ENCODE data around the gene WDR38. TPM values are rescaled to one million over a fixed set of nuclear protein-coding genes. Genes with fewer than 3 reads are reported as not detected.

WDR38 gene
- total and polyA plus RNA-seq, 4 donors, result not detected

- WGBS, result 93% methylated on average over 9 of the region's 9 CpGs
- H3K27ac ChIP-seq (ENCODE audit: low read depth in 1 of 2, low read length in 2 of 2), result no peak overlapping the region
- H3K9me3 ChIP-seq (ENCODE audit: control insufficient read depth in 4 of 4, low read length in 3 of 4), result no peaks in the 10 kb centered on the region
- no peak for DNase-seq (ENCODE audit: low spot score)
- no peak overlapping the region for H3K4me3 ChIP-seq (ENCODE audit: low read depth in 1 of 3, low read length in 3 of 3)
- TF ChIP-seq, protein P1, sequence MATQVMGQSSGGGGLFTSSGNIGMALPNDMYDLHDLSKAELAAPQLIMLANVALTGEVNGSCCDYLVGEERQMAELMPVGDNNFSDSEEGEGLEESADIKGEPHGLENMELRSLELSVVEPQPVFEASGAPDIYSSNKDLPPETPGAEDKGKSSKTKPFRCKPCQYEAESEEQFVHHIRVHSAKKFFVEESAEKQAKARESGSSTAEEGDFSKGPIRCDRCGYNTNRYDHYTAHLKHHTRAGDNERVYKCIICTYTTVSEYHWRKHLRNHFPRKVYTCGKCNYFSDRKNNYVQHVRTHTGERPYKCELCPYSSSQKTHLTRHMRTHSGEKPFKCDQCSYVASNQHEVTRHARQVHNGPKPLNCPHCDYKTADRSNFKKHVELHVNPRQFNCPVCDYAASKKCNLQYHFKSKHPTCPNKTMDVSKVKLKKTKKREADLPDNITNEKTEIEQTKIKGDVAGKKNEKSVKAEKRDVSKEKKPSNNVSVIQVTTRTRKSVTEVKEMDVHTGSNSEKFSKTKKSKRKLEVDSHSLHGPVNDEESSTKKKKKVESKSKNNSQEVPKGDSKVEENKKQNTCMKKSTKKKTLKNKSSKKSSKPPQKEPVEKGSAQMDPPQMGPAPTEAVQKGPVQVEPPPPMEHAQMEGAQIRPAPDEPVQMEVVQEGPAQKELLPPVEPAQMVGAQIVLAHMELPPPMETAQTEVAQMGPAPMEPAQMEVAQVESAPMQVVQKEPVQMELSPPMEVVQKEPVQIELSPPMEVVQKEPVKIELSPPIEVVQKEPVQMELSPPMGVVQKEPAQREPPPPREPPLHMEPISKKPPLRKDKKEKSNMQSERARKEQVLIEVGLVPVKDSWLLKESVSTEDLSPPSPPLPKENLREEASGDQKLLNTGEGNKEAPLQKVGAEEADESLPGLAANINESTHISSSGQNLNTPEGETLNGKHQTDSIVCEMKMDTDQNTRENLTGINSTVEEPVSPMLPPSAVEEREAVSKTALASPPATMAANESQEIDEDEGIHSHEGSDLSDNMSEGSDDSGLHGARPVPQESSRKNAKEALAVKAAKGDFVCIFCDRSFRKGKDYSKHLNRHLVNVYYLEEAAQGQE (IDR thresholded peaks at IDR 0.05), result no peak
- TF ChIP-seq YY1 (IDR thresholded peaks at IDR 0.05) (no peak), HNF4G (IDR thresholded peaks at IDR 0.05) (no peak), SP1 (IDR thresholded peaks at IDR 0.05) (no peak), RXRA (IDR thresholded peaks at IDR 0.05) (no peak)
- TF ChIP-seq, protein P2, sequence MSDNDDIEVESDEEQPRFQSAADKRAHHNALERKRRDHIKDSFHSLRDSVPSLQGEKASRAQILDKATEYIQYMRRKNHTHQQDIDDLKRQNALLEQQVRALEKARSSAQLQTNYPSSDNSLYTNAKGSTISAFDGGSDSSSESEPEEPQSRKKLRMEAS (IDR thresholded peaks at IDR 0.05), result no peak
- no peaks in the 10 kb centered on the region for H3K4me1 ChIP-seq (ENCODE audit: control insufficient read depth in 4 of 4, insufficient read depth in 4 of 4, low read length in 3 of 4)
- H3K27me3 ChIP-seq (ENCODE audit: control insufficient read depth in 4 of 4, insufficient read depth in 4 of 4, low read length in 3 of 4), result no peaks in the 10 kb centered on the region
- H3K9ac ChIP-seq (ENCODE audit: low read depth in 1 of 2, low read length in 2 of 2), result no peak overlapping the region
- H3K36me3 ChIP-seq (ENCODE audit: control insufficient read depth in 4 of 4, insufficient read depth in 3 of 4, low read depth in 1 of 4, low read length in 3 of 4), result peaks cover 4 to 53% (median 36%) of the 10 kb centered on the region in 4 donors
Observed at GRCh38 chr9:124894035-124894740, 40.9 kb downstream of the WDR38 start.

- Histone ChIP-seq H3K27ac (ENCODE audit: low read depth in 1 of 2, low read length in 2 of 2) (no peak overlapping the region), H3K27me3 (ENCODE audit: control insufficient read depth in 4 of 4, insufficient read depth in 4 of 4, low read length in 3 of 4) (no peaks in the 10 kb centered on the region), H3K9me3 (ENCODE audit: control insufficient read depth in 4 of 4, low read length in 3 of 4) (no peaks in the 10 kb centered on the region), H3K4me3 (ENCODE audit: low read depth in 1 of 3, low read length in 3 of 3) (no peak overlapping the region), H3K4me1 (ENCODE audit: control insufficient read depth in 4 of 4, insufficient read depth in 4 of 4, low read length in 3 of 4) (no peaks in the 10 kb centered on the region), H3K9ac (ENCODE audit: low read depth in 1 of 2, low read length in 2 of 2) (no peak overlapping the region), H3K36me3 (ENCODE audit: control insufficient read depth in 4 of 4, insufficient read depth in 3 of 4, low read depth in 1 of 4, low read length in 3 of 4) (peaks cover 4 to 53% (median 35%) of the 10 kb centered on the region in 4 donors)
- DNase-seq (ENCODE audit: low spot score), result no peak
- TF ChIP-seq, protein P3, sequence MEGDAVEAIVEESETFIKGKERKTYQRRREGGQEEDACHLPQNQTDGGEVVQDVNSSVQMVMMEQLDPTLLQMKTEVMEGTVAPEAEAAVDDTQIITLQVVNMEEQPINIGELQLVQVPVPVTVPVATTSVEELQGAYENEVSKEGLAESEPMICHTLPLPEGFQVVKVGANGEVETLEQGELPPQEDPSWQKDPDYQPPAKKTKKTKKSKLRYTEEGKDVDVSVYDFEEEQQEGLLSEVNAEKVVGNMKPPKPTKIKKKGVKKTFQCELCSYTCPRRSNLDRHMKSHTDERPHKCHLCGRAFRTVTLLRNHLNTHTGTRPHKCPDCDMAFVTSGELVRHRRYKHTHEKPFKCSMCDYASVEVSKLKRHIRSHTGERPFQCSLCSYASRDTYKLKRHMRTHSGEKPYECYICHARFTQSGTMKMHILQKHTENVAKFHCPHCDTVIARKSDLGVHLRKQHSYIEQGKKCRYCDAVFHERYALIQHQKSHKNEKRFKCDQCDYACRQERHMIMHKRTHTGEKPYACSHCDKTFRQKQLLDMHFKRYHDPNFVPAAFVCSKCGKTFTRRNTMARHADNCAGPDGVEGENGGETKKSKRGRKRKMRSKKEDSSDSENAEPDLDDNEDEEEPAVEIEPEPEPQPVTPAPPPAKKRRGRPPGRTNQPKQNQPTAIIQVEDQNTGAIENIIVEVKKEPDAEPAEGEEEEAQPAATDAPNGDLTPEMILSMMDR (IDR thresholded peaks at IDR 0.05; ENCODE audit: low read depth, low read length, missing input control), result peak; percentile 35
- TF ChIP-seq HNF4G (IDR thresholded peaks at IDR 0.05) (no peak), RAD21 (IDR thresholded peaks at IDR 0.05) (peak; percentile 64 to 75), FOXA1 (IDR thresholded peaks at IDR 0.05) (no peak), RXRA (IDR thresholded peaks at IDR 0.05) (no peak), SP1 (IDR thresholded peaks at IDR 0.05) (no peak)
Observed at GRCh38 chr9:124894741-124895170, 41.5 kb downstream of the WDR38 start.

Data from liver (tissue), 9 donors.